ENCODE measurements around the gene SLC14A1. TPM values are rescaled to one million over a fixed set of nuclear protein-coding genes. Genes with fewer than 3 reads are reported as not detected.

Gene SLC14A1
- total and polyA plus RNA-seq, 2 experiments from 2014 or later, result not detected

- H3K27me3 ChIP-seq, result no peaks in the 10 kb centered on the region
- no peak overlapping the region for H3K4me3 ChIP-seq
- H3K27ac ChIP-seq, result no peak overlapping the region
- DNase-seq (ENCODE audit: low read depth in 1 of 2, low spot score in 1 of 2), result no peak
- H3K4me1 ChIP-seq (ENCODE audit: low read depth), result no peaks in the 10 kb centered on the region
- no peaks in the 10 kb centered on the region for H3K36me3 ChIP-seq
- no peak for TF ChIP-seq CTCF (IDR thresholded peaks at IDR 0.05; ENCODE audit: low read depth, low read length)
- H3K9me3 ChIP-seq (ENCODE audit: low read depth), result no peaks in the 10 kb centered on the region
Observed at GRCh38 chr18:45682181-45682580, 41.8 kb upstream of the SLC14A1 start.

- Histone ChIP-seq H3K4me1 (ENCODE audit: low read depth) (peaks cover 9% of the 10 kb centered on the region), H3K27ac (no peak overlapping the region), H3K36me3 (no peaks in the 10 kb centered on the region), H3K9me3 (ENCODE audit: low read depth) (no peaks in the 10 kb centered on the region), H3K27me3 (no peaks in the 10 kb centered on the region), H3K4me3 (no peak overlapping the region)
- no peak for TF ChIP-seq CTCF (IDR thresholded peaks at IDR 0.05; ENCODE audit: low read depth, low read length)
- no peak for DNase-seq (ENCODE audit: low read depth in 1 of 2, low spot score in 1 of 2)
Observed at GRCh38 chr18:45684341-45685115, 39.5 kb upstream of the SLC14A1 start.

- H3K4me3 ChIP-seq, result no peak overlapping the region
- H3K27ac ChIP-seq, result no peak overlapping the region
- H3K9me3 ChIP-seq (ENCODE audit: low read depth), result no peaks in the 10 kb centered on the region
- no peak for TF ChIP-seq CTCF (IDR thresholded peaks at IDR 0.05; ENCODE audit: low read depth, low read length)
- H3K4me1 ChIP-seq (ENCODE audit: low read depth), result peaks cover 9% of the 10 kb centered on the region
- no peaks in the 10 kb centered on the region for H3K27me3 ChIP-seq
- H3K36me3 ChIP-seq, result no peaks in the 10 kb centered on the region
- peak in 1 of 2 donors; percentile 18 for DNase-seq (ENCODE audit: low read depth in 1 of 2, low spot score in 1 of 2)
Observed at GRCh38 chr18:45686891-45687611, 36.9 kb upstream of the SLC14A1 start.

GRCh38 chr18:45687621-45688020 is 36.4 kb upstream of the SLC14A1 start:
- TF ChIP-seq CTCF (IDR thresholded peaks at IDR 0.05; ENCODE audit: low read depth, low read length), result no peak
- Histone ChIP-seq H3K27me3 (no peaks in the 10 kb centered on the region), H3K27ac (no peak overlapping the region)

GRCh38 chr18:45688113-45688512 is 35.9 kb upstream of the SLC14A1 start:
- Histone ChIP-seq H3K27ac (no peak overlapping the region), H3K36me3 (no peaks in the 10 kb centered on the region), H3K4me3 (no peak overlapping the region), H3K4me1 (ENCODE audit: low read depth) (peaks cover 9% of the 10 kb centered on the region), H3K27me3 (no peaks in the 10 kb centered on the region), H3K9me3 (ENCODE audit: low read depth) (no peaks in the 10 kb centered on the region)
- no peak for TF ChIP-seq CTCF (IDR thresholded peaks at IDR 0.05; ENCODE audit: low read depth, low read length)
- DNase-seq (ENCODE audit: low read depth in 1 of 2, low spot score in 1 of 2), result peak in 1 of 2 donors; percentile 23

More at GRCh38 chr18:45687621-45688020, 36.4 kb upstream of the SLC14A1 start:
- H3K4me1 ChIP-seq (ENCODE audit: low read depth), result peaks cover 9% of the 10 kb centered on the region
- no peaks in the 10 kb centered on the region for H3K9me3 ChIP-seq (ENCODE audit: low read depth)
- no peaks in the 10 kb centered on the region for H3K36me3 ChIP-seq
- no peak for DNase-seq (ENCODE audit: low read depth in 1 of 2, low spot score in 1 of 2)
- no peak overlapping the region for H3K4me3 ChIP-seq

Data from cardiac muscle cell (in vitro differentiated cells and primary cell).